GM23338 (cell line): ENCODE data around the gene TMEM144. TPM values are rescaled to one million over a fixed set of nuclear protein-coding genes. Genes with fewer than 3 reads are reported as not detected.

Source experiments
- ATAC-seq: fragments of 200-7000 bp; cut with Tn5 transposase; 3 replicates; pipeline ENCODE4 v1.9.1; 2020
- DNase-seq: peaks from one replicate; pipeline ENCODE4 v3.0.0-alpha.2; 2015; ENCODE audit warnings: low spot score
- H2AFZ ChIP-seq: fragments of 200-600 bp; sonication (generic); 2 replicates; pipeline ENCODE4 v1.8.0; 2016; ENCODE audit warnings: antibody characterized with exemption, mild to moderate bottlenecking, moderate library complexity
- H3F3A ChIP-seq: fragments of 200-600 bp; sonication (generic); replicated peaks from 2 replicates; pipeline ENCODE4 v1.8.0; 2017; ENCODE audit warnings: antibody characterized with exemption, mixed run types, low read depth
- H3K27ac ChIP-seq: fragments of 200-600 bp; sonication (generic); 2 replicates; pipeline ENCODE4 v1.6.1; 2016; ENCODE audit warnings: low read depth
- H3K27me3 ChIP-seq: fragments of 200-600 bp; sonication (generic); 2 replicates; pipeline ENCODE4 v1.8.0; 2016; ENCODE audit warnings: mild to moderate bottlenecking, mixed run types, moderate library complexity; ENCODE audit not compliant: insufficient read depth
- H3K36me3 ChIP-seq: fragments of 200-600 bp; sonication (generic); 2 replicates; pipeline ENCODE4 v1.8.0; 2016; ENCODE audit warnings: mild to moderate bottlenecking; ENCODE audit not compliant: insufficient read depth
- H3K4me1 ChIP-seq: fragments of 200-600 bp; sonication (generic); 2 replicates; pipeline ENCODE4 v1.8.0; 2016; ENCODE audit warnings: mild to moderate bottlenecking, moderate library complexity; ENCODE audit not compliant: insufficient read depth
- H3K4me2 ChIP-seq: fragments of 200-600 bp; sonication (generic); 2 replicates; pipeline ENCODE4 v1.7.1; 2017; ENCODE audit warnings: mixed run types
- H3K4me3 ChIP-seq: fragments of 200-600 bp; sonication (generic); 2 replicates; pipeline ENCODE4 v1.6.1; 2016; ENCODE audit warnings: mixed run types
- H3K79me2 ChIP-seq: fragments of 200-600 bp; sonication (generic); replicated peaks from 2 replicates; pipeline ENCODE4 v1.8.0; 2017; ENCODE audit warnings: mild to moderate bottlenecking; ENCODE audit not compliant: insufficient read depth
- H3K9me2 ChIP-seq: fragments of 200-600 bp; sonication (generic); 2 replicates; pipeline ENCODE4 v1.8.0; 2017; ENCODE audit not compliant: insufficient read depth
- H4K20me1 ChIP-seq: fragments of 200-600 bp; sonication (generic); replicated peaks from 2 replicates; pipeline ENCODE4 v1.8.0; 2017; ENCODE audit warnings: mild to moderate bottlenecking; ENCODE audit not compliant: insufficient read depth
- H3K27ac Mint-ChIP-seq: 2 replicates; pipeline ENCODE4 v1.8.0; 2020; ENCODE audit warnings: inconsistent platforms, mild to moderate bottlenecking, moderate library complexity, mixed read lengths
- H3K27me3 Mint-ChIP-seq: 3 replicates; pipeline ENCODE4 v1.8.0; 2022; ENCODE audit warnings: low read depth, mild to moderate bottlenecking, moderate library complexity, mixed read lengths, inconsistent platforms; ENCODE audit not compliant: insufficient read depth, poor library complexity
- H3K36me3 Mint-ChIP-seq: 3 replicates; pipeline ENCODE4 v1.8.0; 2021; ENCODE audit warnings: low read depth, mild to moderate bottlenecking, inconsistent platforms, moderate library complexity, mixed read lengths
- H3K4me1 Mint-ChIP-seq: 3 replicates; pipeline ENCODE4 v1.8.0; 2020; ENCODE audit warnings: mild to moderate bottlenecking, inconsistent platforms, mixed read lengths
- H3K4me3 Mint-ChIP-seq: 3 replicates; pipeline ENCODE4 v1.8.0; 2021; ENCODE audit warnings: moderate library complexity, mild to moderate bottlenecking, inconsistent platforms, mixed read lengths
- H3K9me3 Mint-ChIP-seq: 3 replicates; pipeline ENCODE4 v1.8.0; 2020; ENCODE audit warnings: moderate library complexity, mild to moderate bottlenecking, inconsistent platforms, mixed read lengths
- CREB1 ChIP-seq: fragments of 250-450 bp; sonication (Bioruptor Pico); IDR thresholded peaks from 2 replicates; pipeline ENCODE4 v1.5.0; 2020; ENCODE audit warnings: low read depth, mild to moderate bottlenecking, moderate library complexity
- ETS1 ChIP-seq: IDR thresholded peaks from 2 replicates; pipeline ENCODE4 v1.6.1; 2016; ENCODE audit warnings: antibody characterized with exemption
- EZH2 ChIP-seq: fragments of 200-600 bp; sonication (generic); IDR thresholded peaks from one replicate; pipeline ENCODE4 v1.8.0; 2017; ENCODE audit warnings: antibody characterized with exemption, mild to moderate bottlenecking, low read depth; ENCODE audit not compliant: unreplicated experiment
- EZH2phosphoT487 ChIP-seq: fragments of 200-600 bp; sonication (generic); IDR thresholded peaks from one replicate; pipeline ENCODE4 v1.8.1; 2018; ENCODE audit warnings: antibody characterized with exemption; ENCODE audit not compliant: unreplicated experiment
- JUNB ChIP-seq: IDR thresholded peaks from one replicate; pipeline ENCODE4 v1.6.1; 2016; ENCODE audit warnings: antibody characterized with exemption; ENCODE audit not compliant: unreplicated experiment
- NANOG ChIP-seq: IDR thresholded peaks from 2 replicates; pipeline ENCODE4 v1.6.1; 2016; ENCODE audit warnings: antibody characterized with exemption, borderline replicate concordance
- POLR2AphosphoS5 ChIP-seq: IDR thresholded peaks from 2 replicates; pipeline ENCODE4 v1.6.1; 2016; ENCODE audit warnings: antibody characterized with exemption, low read depth
- REST ChIP-seq: IDR thresholded peaks from one replicate; pipeline ENCODE4 v1.6.1; 2018; ENCODE audit warnings: antibody characterized with exemption; ENCODE audit not compliant: unreplicated experiment
- STAT1 ChIP-seq: IDR thresholded peaks from one replicate; pipeline ENCODE4 v1.6.1; 2016; ENCODE audit warnings: antibody characterized with exemption; ENCODE audit not compliant: unreplicated experiment
- ZNF114 ChIP-seq: fragments of 250-450 bp; sonication (Bioruptor Pico); IDR thresholded peaks from 2 replicates; pipeline ENCODE4 v1.5.0; 2020; ENCODE audit warnings: mild to moderate bottlenecking, moderate library complexity
- ZNF331 ChIP-seq: fragments of 250-450 bp; sonication (Bioruptor Pico); IDR thresholded peaks from 2 replicates; pipeline ENCODE4 v1.5.0; 2020; ENCODE audit warnings: low read depth, mild to moderate bottlenecking, moderate library complexity
- polyA plus RNA-seq: library from polyadenylated mRNA; unstranded; fragments of >200 nt; fragmentation: Nextera tagmentation; extraction: Ambion mirVana; gene quantifications from 2 replicates; pipeline ENCODE4 v1.2.1, GENCODE V29; 2016
- total RNA-seq: library from RNA; depleted of rRNA; stranded (reverse); fragments of >200 nt; shearing (Covaris generic); gene quantifications from 2 replicates; pipeline ENCODE4 v1.2.3, GENCODE V29; 2014
- TF ChIP-seq, protein P1 (sequence below), 2 experiments: fragments of 200-600 bp in 1 of 2; sonication (generic) in 1 of 2; conservative IDR thresholded peaks; 2 replicates each; pipeline versions ENCODE4 v1.5.1 to v1.6.1; 2016 to 2017; ENCODE audit warnings: antibody characterized with exemption in 2 of 2, low read depth in 2 of 2, mild to moderate bottlenecking in 2 of 2, moderate library complexity in 1 of 2

TMEM144 gene
- total and polyA plus RNA-seq, 2 experiments from 2014 or later: 1.3 to 1.7 TPM

GRCh38 chr4:158234671-158235070 is 24.4 kb downstream of the TMEM144 start:
- H3K36me3 Mint-ChIP-seq: no peaks in the 10 kb centered on the region
- ATAC-seq: no peak
- no peaks in the 10 kb centered on the region for H3F3A ChIP-seq

DNA sequence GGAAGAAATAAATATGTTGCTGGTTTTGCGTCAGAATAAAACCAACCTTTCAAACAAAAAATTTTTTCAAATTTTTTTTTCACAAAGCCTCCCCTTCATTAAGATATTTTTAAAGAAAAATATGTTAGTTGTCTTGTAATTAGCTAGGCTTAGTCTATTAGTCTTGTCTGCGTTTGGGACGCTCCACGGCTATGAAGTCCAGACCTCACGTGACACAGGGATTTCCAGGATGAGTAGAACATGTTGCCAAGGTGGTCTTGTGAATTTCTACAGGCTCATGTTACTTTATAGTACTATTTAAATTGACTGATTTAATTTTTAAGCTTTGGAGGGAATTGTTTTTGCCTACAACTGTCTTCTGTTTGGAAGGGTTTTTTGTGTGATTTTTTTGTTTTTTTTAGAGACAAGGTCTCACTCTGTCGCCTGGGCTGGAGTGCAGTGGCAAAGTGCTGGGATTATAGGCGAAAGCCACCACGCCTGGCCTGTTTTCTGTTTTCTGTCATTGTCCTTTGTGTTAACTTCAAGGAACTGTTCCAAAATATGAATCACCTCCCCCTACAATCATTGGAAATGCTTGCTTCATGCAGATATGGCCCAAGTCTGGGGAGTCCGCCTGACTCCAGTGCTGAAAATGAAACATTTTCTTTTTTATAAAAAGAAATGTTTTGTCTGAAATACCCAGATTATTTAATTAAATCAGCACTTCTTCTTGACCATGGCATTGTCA is 26.2 kb downstream of the TMEM144 start:
- no peak for ATAC-seq
- H3K36me3 Mint-ChIP-seq: no peaks in the 10 kb centered on the region
- no peak overlapping the region for H3K27ac ChIP-seq
- no peak for TF ChIP-seq REST
- TF ChIP-seq STAT1: no peak
- no peak for TF ChIP-seq POLR2AphosphoS5
- no peak for TF ChIP-seq ETS1
- TF ChIP-seq JUNB: no peak
- no peak for TF ChIP-seq EZH2
- no peak for TF ChIP-seq NANOG
- TF ChIP-seq CREB1 (CRISPR knock-in tag): no peak
- no peak for TF ChIP-seq ZNF114
- TF ChIP-seq EZH2phosphoT487: no peak
- TF ChIP-seq ZNF331: no peak
- TF ChIP-seq, protein P1, sequence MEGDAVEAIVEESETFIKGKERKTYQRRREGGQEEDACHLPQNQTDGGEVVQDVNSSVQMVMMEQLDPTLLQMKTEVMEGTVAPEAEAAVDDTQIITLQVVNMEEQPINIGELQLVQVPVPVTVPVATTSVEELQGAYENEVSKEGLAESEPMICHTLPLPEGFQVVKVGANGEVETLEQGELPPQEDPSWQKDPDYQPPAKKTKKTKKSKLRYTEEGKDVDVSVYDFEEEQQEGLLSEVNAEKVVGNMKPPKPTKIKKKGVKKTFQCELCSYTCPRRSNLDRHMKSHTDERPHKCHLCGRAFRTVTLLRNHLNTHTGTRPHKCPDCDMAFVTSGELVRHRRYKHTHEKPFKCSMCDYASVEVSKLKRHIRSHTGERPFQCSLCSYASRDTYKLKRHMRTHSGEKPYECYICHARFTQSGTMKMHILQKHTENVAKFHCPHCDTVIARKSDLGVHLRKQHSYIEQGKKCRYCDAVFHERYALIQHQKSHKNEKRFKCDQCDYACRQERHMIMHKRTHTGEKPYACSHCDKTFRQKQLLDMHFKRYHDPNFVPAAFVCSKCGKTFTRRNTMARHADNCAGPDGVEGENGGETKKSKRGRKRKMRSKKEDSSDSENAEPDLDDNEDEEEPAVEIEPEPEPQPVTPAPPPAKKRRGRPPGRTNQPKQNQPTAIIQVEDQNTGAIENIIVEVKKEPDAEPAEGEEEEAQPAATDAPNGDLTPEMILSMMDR (conservative IDR thresholded peaks at IDR 0.05; ENCODE audit: low read depth in 2 of 2): no peak

More at GRCh38 chr4:158234671-158235070, 24.4 kb downstream of the TMEM144 start:
- Mint-ChIP-seq H3K27ac (no peak overlapping the region), H3K4me1 (no peaks in the 10 kb centered on the region), H3K27me3 (no peaks in the 10 kb centered on the region), H3K9me3 (peaks cover 5% of the 10 kb centered on the region; the same call in 1 of the 3 replicates), H3K4me3 (no peak overlapping the region)
- Histone ChIP-seq H3K27ac (no peak overlapping the region), H2AFZ (no peak overlapping the region), H3K4me3 (no peak overlapping the region), H3K79me2 (no peaks in the 10 kb centered on the region), H3K4me2 (no peak overlapping the region), H4K20me1 (no peaks in the 10 kb centered on the region), H3K27me3 (no peaks in the 10 kb centered on the region), H3K36me3 (0 out of 2 replicates have a peak, but pooled peaks cover 3% of the 10 kb centered on the region), H3K4me1 (no peaks in the 10 kb centered on the region), H3K9me2 (no peaks in the 10 kb centered on the region; the same call in 1 of the 2 replicates)
- DNase-seq: no peak
- TF ChIP-seq EZH2 (no peak), CREB1 (CRISPR knock-in tag) (no peak)
- TF ChIP-seq, protein P1 (conservative IDR thresholded peaks at IDR 0.05; ENCODE audit: low read depth in 2 of 2): no peak

More for the DNA sequence above, 26.2 kb downstream of the TMEM144 start:
- Histone ChIP-seq H3K27me3 (no peaks in the 10 kb centered on the region), H3K9me2 (no peaks in the 10 kb centered on the region; the same call in 1 of the 2 replicates), H3K4me1 (no peaks in the 10 kb centered on the region), H2AFZ (peak overlapping the region; percentile 34; the same call in 1 of the 2 replicates), H3K36me3 (0 out of 2 replicates have a peak, but pooled peaks cover 3% of the 10 kb centered on the region), H3K79me2 (no peaks in the 10 kb centered on the region), H3K4me3 (no peak overlapping the region), H3F3A (no peaks in the 10 kb centered on the region), H4K20me1 (no peaks in the 10 kb centered on the region), H3K4me2 (no peak overlapping the region)
- no peaks in the 10 kb centered on the region for H3K4me1 Mint-ChIP-seq
- DNase-seq: no peak
- no peak overlapping the region for H3K27ac Mint-ChIP-seq
- no peak overlapping the region for H3K4me3 Mint-ChIP-seq
- peaks cover 2% of the 10 kb centered on the region; the same call in 1 of the 3 replicates for H3K9me3 Mint-ChIP-seq
- H3K27me3 Mint-ChIP-seq: no peaks in the 10 kb centered on the region
